ENCODE results near the gene MEIG1. TPM values are rescaled to one million over a fixed set of nuclear protein-coding genes. Genes with fewer than 3 reads are reported as not detected.
A peak's percentile ranks its signal among the peaks of the same experiment; 100 is the strongest.
"Not testable (repeated sequence)": the region's sequence is repeated elsewhere in the genome, so short reads cannot be mapped to it uniquely, and the experiment has no call there.

MEIG1 gene
- total RNA-seq, 5 donors from 2014 or later (not counting 1 experiment from before 2014, with no cell fraction given), result not detected

DNA sequence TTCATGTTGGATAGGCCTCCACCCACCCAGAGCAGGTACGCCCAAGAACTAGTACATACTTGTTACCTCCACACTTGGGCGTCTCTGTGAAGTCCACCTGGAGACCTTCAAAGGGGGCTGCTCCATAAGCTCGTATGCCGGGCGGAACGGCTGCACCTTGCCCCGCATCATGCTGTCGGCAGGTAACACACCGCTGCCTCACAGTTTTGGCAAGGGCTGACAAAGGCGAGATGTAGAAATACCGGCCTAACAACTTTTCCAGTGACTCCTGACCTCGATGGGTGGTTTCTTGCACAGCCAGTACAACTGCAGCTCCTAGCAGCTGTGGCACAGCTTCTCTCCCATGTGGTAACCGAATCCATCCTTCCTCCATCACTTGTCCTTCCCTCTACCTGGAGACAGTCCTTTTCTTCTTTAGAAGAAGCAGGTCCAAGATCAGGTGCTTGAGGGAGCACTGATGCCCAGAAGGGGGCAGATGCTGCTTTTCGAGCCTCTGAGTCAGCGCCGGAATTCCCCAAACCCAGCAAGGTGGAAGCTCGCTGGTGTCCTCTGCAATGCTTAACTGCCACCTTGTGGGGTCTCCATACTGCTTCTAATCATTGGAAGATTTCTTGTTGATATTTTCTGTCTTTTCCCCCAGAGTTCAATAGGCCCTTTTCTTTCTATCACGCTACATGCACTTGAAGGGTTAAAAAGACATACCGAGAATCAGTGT lies 32.0 kb downstream of the MEIG1 start:
- 78% methylated on average over 8 of the region's 19 CpGs for WGBS (ENCODE audit: insufficient coverage)
- H3K27ac Mint-ChIP-seq; H3K4me1 ChIP-seq (ENCODE audit: control insufficient read depth in 1 of 2, extremely low read depth in 1 of 2, insufficient read depth in 2 of 2, low read length in 2 of 2); H3K9me3 ChIP-seq; H3K27me3 ChIP-seq (replicated peaks in 1 of 2; ENCODE audit: control insufficient read depth in 2 of 2, extremely low read depth in 1 of 2, insufficient read depth in 2 of 2, low read length in 1 of 2); H3K9me3 Mint-ChIP-seq; H3K27ac ChIP-seq (ENCODE audit: low read length); H3K4me3 Mint-ChIP-seq; ATAC-seq (replicated peaks in 1 of 4); H3K4me3 ChIP-seq (ENCODE audit: control insufficient read depth in 1 of 2, extremely low read depth in 1 of 2, low read length in 1 of 2); H3K27me3 Mint-ChIP-seq; H3K4me1 Mint-ChIP-seq; POLR2A ChIA-PET; H3K36me3 Mint-ChIP-seq; H3K36me3 ChIP-seq (ENCODE audit: control insufficient read depth in 2 of 2, extremely low read depth in 1 of 2, insufficient read depth in 1 of 2, low read length in 1 of 2); CTCF ChIA-PET: not testable (repeated sequence)
- peak in 26 of 35 experiments; percentile 5 to 75 (median 24) for DNase-seq

DNA sequence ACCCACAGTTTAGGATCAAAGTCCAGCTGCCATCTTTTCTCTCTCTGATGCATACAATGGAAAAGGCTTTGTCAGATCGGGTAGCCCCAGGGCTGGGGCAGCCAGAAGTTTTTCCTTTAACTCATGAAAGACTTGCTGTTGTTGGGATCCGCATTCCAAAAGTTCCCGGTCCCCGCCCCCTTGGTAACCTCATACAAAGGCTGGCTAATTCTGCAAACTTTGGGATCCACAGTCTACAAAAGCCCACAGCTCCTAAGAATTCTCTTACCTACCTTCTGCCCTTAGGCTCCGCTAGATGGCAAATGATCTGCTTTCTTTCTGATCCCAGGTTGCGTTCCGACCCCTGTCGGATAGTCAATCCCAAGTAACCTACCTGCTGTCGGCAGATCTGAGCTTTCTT lies 33.1 kb downstream of the MEIG1 start:
- H3K36me3 ChIP-seq (ENCODE audit: control insufficient read depth in 2 of 2, extremely low read depth in 1 of 2, insufficient read depth in 1 of 2, low read length in 1 of 2); ATAC-seq (replicated peaks in 1 of 4); DNase-seq; H3K27me3 Mint-ChIP-seq; H3K4me1 ChIP-seq (ENCODE audit: control insufficient read depth in 1 of 2, extremely low read depth in 1 of 2, insufficient read depth in 2 of 2, low read length in 2 of 2); H3K27ac Mint-ChIP-seq; CTCF ChIA-PET; H3K36me3 Mint-ChIP-seq; H3K27ac ChIP-seq (ENCODE audit: low read length); H3K4me3 Mint-ChIP-seq; H3K9me3 ChIP-seq; H3K4me1 Mint-ChIP-seq; POLR2A ChIA-PET; H3K27me3 ChIP-seq (replicated peaks in 1 of 2; ENCODE audit: control insufficient read depth in 2 of 2, extremely low read depth in 1 of 2, insufficient read depth in 2 of 2, low read length in 1 of 2); H3K9me3 Mint-ChIP-seq; H3K4me3 ChIP-seq (ENCODE audit: control insufficient read depth in 1 of 2, extremely low read depth in 1 of 2, low read length in 1 of 2): not testable (repeated sequence)
- 96% methylated on average over 9 of the region's 9 CpGs for WGBS (ENCODE audit: insufficient coverage)

GRCh38 chr10:14993500-14994455 lies 34.6 kb downstream of the MEIG1 start:
- H3K27ac Mint-ChIP-seq; DNase-seq; H3K27ac ChIP-seq (ENCODE audit: low read length); H3K9me3 ChIP-seq; POLR2A ChIA-PET; H3K9me3 Mint-ChIP-seq; CTCF ChIA-PET; H3K27me3 Mint-ChIP-seq; H3K27me3 ChIP-seq (replicated peaks in 1 of 2; ENCODE audit: control insufficient read depth in 2 of 2, extremely low read depth in 1 of 2, insufficient read depth in 2 of 2, low read length in 1 of 2); H3K4me3 Mint-ChIP-seq; H3K36me3 Mint-ChIP-seq; H3K4me3 ChIP-seq (ENCODE audit: control insufficient read depth in 1 of 2, extremely low read depth in 1 of 2, low read length in 1 of 2); ATAC-seq (replicated peaks in 1 of 4); H3K4me1 Mint-ChIP-seq; H3K4me1 ChIP-seq (ENCODE audit: control insufficient read depth in 1 of 2, extremely low read depth in 1 of 2, insufficient read depth in 2 of 2, low read length in 2 of 2); H3K36me3 ChIP-seq (ENCODE audit: control insufficient read depth in 2 of 2, extremely low read depth in 1 of 2, insufficient read depth in 1 of 2, low read length in 1 of 2): not testable (repeated sequence)
- 74% methylated on average over 22 of the region's 32 CpGs for WGBS (ENCODE audit: insufficient coverage)

DNA sequence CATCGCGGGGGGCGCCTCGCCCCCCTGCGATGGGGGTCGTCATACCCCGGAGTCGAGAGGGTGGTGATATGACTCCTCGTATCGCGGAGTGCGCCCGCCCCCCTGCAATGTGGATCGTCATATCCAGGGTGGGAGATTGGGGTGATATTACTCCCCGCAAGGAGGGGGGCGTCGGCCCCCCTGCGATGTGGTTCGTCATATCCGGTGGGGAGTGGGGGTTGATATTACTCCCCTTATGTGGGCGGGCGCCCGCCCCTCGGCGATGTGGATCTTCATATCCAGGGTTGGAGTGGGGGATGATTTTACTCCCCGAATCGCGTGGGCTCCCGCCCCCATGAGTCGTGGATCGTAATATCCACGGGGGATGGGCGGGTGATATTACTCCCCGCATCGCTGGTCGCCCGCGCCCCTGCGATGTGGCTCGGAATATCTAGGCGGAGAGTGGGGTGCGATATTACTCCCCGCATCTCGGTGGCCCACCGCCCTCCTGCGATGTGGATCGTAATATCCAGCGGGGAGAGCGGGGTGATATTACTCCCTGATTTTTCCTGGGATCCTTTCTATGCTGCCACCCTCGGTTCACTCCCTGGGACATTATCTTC lies 36.9 kb downstream of the MEIG1 start:
- H3K27me3 ChIP-seq (replicated peaks in 1 of 2; ENCODE audit: control insufficient read depth in 2 of 2, extremely low read depth in 1 of 2, insufficient read depth in 2 of 2, low read length in 1 of 2), result peaks cover 0 to 4% of the 10 kb centered on the region in 2 experiments
- Mint-ChIP-seq H3K4me1 (peaks cover 0 to 4% (median 0%) of the 10 kb centered on the region in 3 donors), H3K4me3 (no peak overlapping the region), H3K36me3 (no peaks in the 10 kb centered on the region), H3K9me3 (no peaks in the 10 kb centered on the region), H3K27me3 (peaks cover 0 to 3% of the 10 kb centered on the region in 2 donors), H3K27ac (no peak overlapping the region)
- ATAC-seq (replicated peaks in 1 of 4) (no peak), DNase-seq (no peak)
- no peaks in the 10 kb centered on the region for H3K36me3 ChIP-seq (ENCODE audit: control insufficient read depth in 2 of 2, extremely low read depth in 1 of 2, insufficient read depth in 1 of 2, low read length in 1 of 2)
- WGBS (ENCODE audit: insufficient coverage), result 87% methylated on average over 42 of the region's 50 CpGs
- H3K4me1 ChIP-seq (ENCODE audit: control insufficient read depth in 1 of 2, extremely low read depth in 1 of 2, insufficient read depth in 2 of 2, low read length in 2 of 2), result no peaks in the 10 kb centered on the region
- no peaks in the 10 kb centered on the region for H3K9me3 ChIP-seq
- ChIA-PET POLR2A (no interaction called here), CTCF (no interaction called here)
- no peak overlapping the region for H3K27ac ChIP-seq (ENCODE audit: low read length)
- H3K4me3 ChIP-seq (ENCODE audit: control insufficient read depth in 1 of 2, extremely low read depth in 1 of 2, low read length in 1 of 2), result no peak overlapping the region

DNA sequence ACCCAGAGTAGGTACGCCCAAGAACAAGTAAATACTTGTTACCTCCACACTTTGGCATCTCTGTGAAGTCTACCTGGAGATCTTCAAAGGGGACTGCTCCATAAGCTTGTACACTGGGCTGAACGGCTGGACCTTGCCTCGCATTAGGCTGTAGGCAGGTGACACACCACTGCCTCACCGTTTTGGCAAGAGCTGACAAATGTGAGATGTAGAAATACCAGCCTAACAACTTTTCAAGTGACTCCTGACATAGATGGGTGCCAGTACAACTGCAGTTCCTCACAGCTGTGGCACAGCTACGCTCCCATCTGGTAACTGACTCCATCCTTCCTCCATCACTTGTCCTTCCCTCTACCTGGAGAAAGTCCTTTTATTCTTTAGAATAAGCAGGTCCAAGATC lies 54.3 kb downstream of the MEIG1 start:
- WGBS (ENCODE audit: insufficient coverage), result 69% methylated on average over 4 of the region's 5 CpGs
- H3K4me1 Mint-ChIP-seq; H3K36me3 Mint-ChIP-seq; H3K4me1 ChIP-seq (ENCODE audit: control insufficient read depth in 1 of 2, extremely low read depth in 1 of 2, insufficient read depth in 2 of 2, low read length in 2 of 2); POLR2A ChIA-PET; H3K27ac ChIP-seq (ENCODE audit: low read length); ATAC-seq (replicated peaks in 1 of 4); H3K9me3 Mint-ChIP-seq; H3K27me3 ChIP-seq (replicated peaks in 1 of 2; ENCODE audit: control insufficient read depth in 2 of 2, extremely low read depth in 1 of 2, insufficient read depth in 2 of 2, low read length in 1 of 2); H3K27ac Mint-ChIP-seq; DNase-seq; H3K9me3 ChIP-seq; H3K36me3 ChIP-seq (ENCODE audit: control insufficient read depth in 2 of 2, extremely low read depth in 1 of 2, insufficient read depth in 1 of 2, low read length in 1 of 2); H3K4me3 Mint-ChIP-seq; H3K4me3 ChIP-seq (ENCODE audit: control insufficient read depth in 1 of 2, extremely low read depth in 1 of 2, low read length in 1 of 2); H3K27me3 Mint-ChIP-seq: not testable (repeated sequence)
- CTCF ChIA-PET, result interaction anchor here in 1 of 2 donors (0.5 kb wide), 1 partner anchor 12 kb away, joined by 8 read pairs; no protein-coding TSS in a partner anchor

DNA sequence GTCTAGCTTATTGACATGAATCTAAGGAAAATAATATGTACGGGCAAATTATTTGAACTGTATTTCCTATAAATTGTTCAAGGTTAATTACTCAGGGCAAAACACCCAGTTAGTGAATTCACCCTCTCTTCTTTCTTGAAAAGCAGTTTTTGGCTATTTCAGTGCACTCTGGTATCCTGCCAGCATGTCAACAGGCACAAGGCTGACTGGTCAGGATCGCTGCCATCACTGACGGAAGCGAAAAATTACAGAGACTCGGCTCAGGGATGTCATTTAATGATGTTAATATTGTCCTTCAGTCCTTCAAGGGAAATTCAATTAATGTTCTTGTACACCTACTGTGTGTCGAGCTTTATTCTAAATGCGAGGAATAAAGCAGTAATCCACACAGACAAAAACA lies 56.3 kb downstream of the MEIG1 start:
- no peak for ATAC-seq (replicated peaks in 1 of 4)
- no peaks in the 10 kb centered on the region for H3K27me3 Mint-ChIP-seq
- H3K27ac Mint-ChIP-seq, result no peak overlapping the region
- no peaks in the 10 kb centered on the region for H3K4me1 Mint-ChIP-seq
- no peaks in the 10 kb centered on the region for H3K36me3 Mint-ChIP-seq
- 100% methylated on average over 2 of the region's 7 CpGs for WGBS (ENCODE audit: insufficient coverage)
- no peak overlapping the region for H3K4me3 Mint-ChIP-seq
- Histone ChIP-seq H3K36me3 (ENCODE audit: control insufficient read depth in 2 of 2, extremely low read depth in 1 of 2, insufficient read depth in 1 of 2, low read length in 1 of 2) (no peaks in the 10 kb centered on the region), H3K4me1 (ENCODE audit: control insufficient read depth in 1 of 2, extremely low read depth in 1 of 2, insufficient read depth in 2 of 2, low read length in 2 of 2) (no peaks in the 10 kb centered on the region), H3K27ac (ENCODE audit: low read length) (no peak overlapping the region), H3K9me3 (no peaks in the 10 kb centered on the region), H3K27me3 (replicated peaks in 1 of 2; ENCODE audit: control insufficient read depth in 2 of 2, extremely low read depth in 1 of 2, insufficient read depth in 2 of 2, low read length in 1 of 2) (peaks cover 0 to 2% of the 10 kb centered on the region in 2 experiments), H3K4me3 (ENCODE audit: control insufficient read depth in 1 of 2, extremely low read depth in 1 of 2, low read length in 1 of 2) (no peak overlapping the region)
- CTCF ChIA-PET, result no interaction called here
- DNase-seq, result no peak
- POLR2A ChIA-PET, result no interaction called here
- no peaks in the 10 kb centered on the region for H3K9me3 Mint-ChIP-seq

Measured in T-cell (primary cell).